PFSK-1 (cell line): ENCODE data around the gene DPEP1.

Experiments
- POLR2AphosphoS5 ChIP-seq: IDR thresholded peaks from 2 replicates; pipeline ENCODE4 v1.6.1; 2012; ENCODE audit warnings: low read depth, mild to moderate bottlenecking, control low read depth, low read length, moderate library complexity
- SIN3A ChIP-seq: IDR thresholded peaks from 2 replicates; pipeline ENCODE4 v1.6.1; 2012; ENCODE audit warnings: mild to moderate bottlenecking, low read length, moderate library complexity, borderline replicate concordance; ENCODE audit not compliant: insufficient read depth
- TAF1 ChIP-seq: IDR thresholded peaks from 2 replicates; pipeline ENCODE4 v1.6.1; 2012; ENCODE audit warnings: low read length, control low read depth, borderline replicate concordance; ENCODE audit not compliant: insufficient read depth

DNA sequence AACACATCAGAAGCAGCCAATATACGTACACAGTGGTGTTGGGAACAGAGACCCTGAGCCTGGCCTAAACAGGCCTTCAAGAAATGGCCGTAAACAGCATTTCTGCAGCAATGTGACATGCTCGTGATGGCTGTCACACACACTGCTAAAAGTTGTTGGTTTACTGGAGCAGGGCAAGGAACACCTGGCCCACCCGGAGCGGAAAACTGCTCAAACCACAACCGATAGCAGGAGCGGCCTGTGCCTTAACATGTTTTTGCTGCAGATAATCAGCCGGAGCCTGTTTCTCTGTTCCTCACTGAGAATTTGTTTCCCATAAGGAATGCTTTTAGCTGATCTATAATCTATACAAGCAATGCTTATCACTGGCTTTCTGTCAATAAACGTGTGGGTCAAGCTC, 6.0 kb upstream of the DPEP1 start:
- TF ChIP-seq POLR2AphosphoS5 (no peak), SIN3A (no peak), TAF1 (no peak)
